KMS-11 (cell line): ENCODE results near the gene NMRK2.

Experiments
- H2AFZ ChIP-seq: fragments of 200-600 bp; sonication (generic); 2 replicates; pipeline ENCODE4 v1.6.1; 2016; ENCODE audit warnings: antibody characterized with exemption, mixed run types, low read depth
- H3K27ac ChIP-seq: fragments of 200-600 bp; sonication (generic); 2 replicates; pipeline ENCODE4 v1.6.1; 2016; ENCODE audit warnings: mild to moderate bottlenecking, mixed run types
- H3K27me3 ChIP-seq: fragments of 200-600 bp; sonication (generic); 2 replicates; pipeline ENCODE4 v1.6.1; 2017; ENCODE audit warnings: mild to moderate bottlenecking, low read depth, mixed run types, moderate library complexity; ENCODE audit not compliant: insufficient read depth
- H3K36me3 ChIP-seq: fragments of 200-600 bp; sonication (generic); 2 replicates; pipeline ENCODE4 v1.6.1; 2017; ENCODE audit warnings: mild to moderate bottlenecking, mixed run types; ENCODE audit not compliant: insufficient read depth
- H3K4me1 ChIP-seq: fragments of 200-600 bp; sonication (generic); 2 replicates; pipeline ENCODE4 v1.6.1; 2016; ENCODE audit warnings: mild to moderate bottlenecking, low read depth, mixed run types; ENCODE audit not compliant: poor library complexity, severe bottlenecking
- H3K4me2 ChIP-seq: fragments of 200-600 bp; sonication (generic); 2 replicates; pipeline ENCODE4 v1.7.0; 2016; ENCODE audit warnings: mild to moderate bottlenecking, mixed run types
- H3K4me3 ChIP-seq: fragments of 200-600 bp; sonication (generic); IDR thresholded peaks from 2 replicates; pipeline ENCODE4 v1.6.1; 2017; ENCODE audit warnings: low read depth, low read length, mixed read lengths; ENCODE audit not compliant: insufficient read depth
- H3K79me2 ChIP-seq: fragments of 200-600 bp; sonication (generic); 2 replicates; pipeline ENCODE4 v1.6.1; 2016; ENCODE audit warnings: low read depth, mixed run types; ENCODE audit not compliant: insufficient read depth
- H3K9ac ChIP-seq: fragments of 200-600 bp; sonication (generic); 2 replicates; pipeline ENCODE4 v1.6.1; 2016; ENCODE audit warnings: mild to moderate bottlenecking, mixed run types
- H4K20me1 ChIP-seq: fragments of 200-600 bp; sonication (generic); 2 replicates; pipeline ENCODE4 v1.6.1; 2016; ENCODE audit warnings: mild to moderate bottlenecking, mixed run types; ENCODE audit not compliant: insufficient read depth
- TF ChIP-seq, protein P1 (sequence below): fragments of 200-600 bp; sonication (generic); conservative IDR thresholded peaks from 2 replicates; pipeline ENCODE4 v1.6.1; 2017; ENCODE audit warnings: low read depth, mild to moderate bottlenecking, antibody characterized with exemption, low read length, moderate library complexity, mixed read lengths

The NMRK2 gene

GRCh38 chr19:3910105-3910504 lies 22.8 kb upstream of the NMRK2 start:
- Histone ChIP-seq H3K27ac (no peak overlapping the region), H3K79me2 (no peaks in the 10 kb centered on the region), H3K4me2 (no peak overlapping the region), H2AFZ (no peak overlapping the region), H3K4me1 (peaks cover 6% of the 10 kb centered on the region), H3K9ac (no peak overlapping the region), H3K4me3 (no peak overlapping the region), H3K36me3 (no peaks in the 10 kb centered on the region), H3K27me3 (peaks cover 51% of the 10 kb centered on the region), H4K20me1 (no peaks in the 10 kb centered on the region)
- TF ChIP-seq, protein P1, sequence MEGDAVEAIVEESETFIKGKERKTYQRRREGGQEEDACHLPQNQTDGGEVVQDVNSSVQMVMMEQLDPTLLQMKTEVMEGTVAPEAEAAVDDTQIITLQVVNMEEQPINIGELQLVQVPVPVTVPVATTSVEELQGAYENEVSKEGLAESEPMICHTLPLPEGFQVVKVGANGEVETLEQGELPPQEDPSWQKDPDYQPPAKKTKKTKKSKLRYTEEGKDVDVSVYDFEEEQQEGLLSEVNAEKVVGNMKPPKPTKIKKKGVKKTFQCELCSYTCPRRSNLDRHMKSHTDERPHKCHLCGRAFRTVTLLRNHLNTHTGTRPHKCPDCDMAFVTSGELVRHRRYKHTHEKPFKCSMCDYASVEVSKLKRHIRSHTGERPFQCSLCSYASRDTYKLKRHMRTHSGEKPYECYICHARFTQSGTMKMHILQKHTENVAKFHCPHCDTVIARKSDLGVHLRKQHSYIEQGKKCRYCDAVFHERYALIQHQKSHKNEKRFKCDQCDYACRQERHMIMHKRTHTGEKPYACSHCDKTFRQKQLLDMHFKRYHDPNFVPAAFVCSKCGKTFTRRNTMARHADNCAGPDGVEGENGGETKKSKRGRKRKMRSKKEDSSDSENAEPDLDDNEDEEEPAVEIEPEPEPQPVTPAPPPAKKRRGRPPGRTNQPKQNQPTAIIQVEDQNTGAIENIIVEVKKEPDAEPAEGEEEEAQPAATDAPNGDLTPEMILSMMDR, result no peak

DNA sequence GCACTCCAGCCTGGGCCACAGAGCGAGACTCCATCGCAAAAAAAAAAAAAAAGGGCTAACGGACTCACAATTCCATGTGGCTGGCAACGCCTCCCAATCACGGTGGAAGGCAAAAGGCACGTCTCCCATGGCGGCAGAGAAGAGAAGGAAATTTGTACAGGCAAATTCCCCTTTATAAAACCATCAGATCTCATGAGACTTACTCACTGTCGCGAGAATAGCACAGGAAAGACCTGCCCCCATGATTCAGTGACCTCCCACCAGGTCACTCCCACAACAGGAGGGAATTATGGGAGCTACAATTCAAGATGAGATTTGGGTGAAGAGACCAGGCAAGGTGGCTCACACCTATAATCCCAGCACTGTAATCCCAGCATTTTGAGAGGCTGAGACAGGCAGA lies 18.7 kb upstream of the NMRK2 start:
- peaks cover 53% of the 10 kb centered on the region for H3K27me3 ChIP-seq
- no peak overlapping the region for H3K4me2 ChIP-seq
- no peaks in the 10 kb centered on the region for H3K36me3 ChIP-seq
- no peaks in the 10 kb centered on the region for H4K20me1 ChIP-seq
- no peak overlapping the region for H3K4me3 ChIP-seq
- TF ChIP-seq, protein P1, result no peak
- H3K27ac ChIP-seq, result no peak overlapping the region
- H3K79me2 ChIP-seq, result no peaks in the 10 kb centered on the region
- H2AFZ ChIP-seq, result no peak overlapping the region
- no peaks in the 10 kb centered on the region for H3K4me1 ChIP-seq
- H3K9ac ChIP-seq, result no peak overlapping the region

DNA sequence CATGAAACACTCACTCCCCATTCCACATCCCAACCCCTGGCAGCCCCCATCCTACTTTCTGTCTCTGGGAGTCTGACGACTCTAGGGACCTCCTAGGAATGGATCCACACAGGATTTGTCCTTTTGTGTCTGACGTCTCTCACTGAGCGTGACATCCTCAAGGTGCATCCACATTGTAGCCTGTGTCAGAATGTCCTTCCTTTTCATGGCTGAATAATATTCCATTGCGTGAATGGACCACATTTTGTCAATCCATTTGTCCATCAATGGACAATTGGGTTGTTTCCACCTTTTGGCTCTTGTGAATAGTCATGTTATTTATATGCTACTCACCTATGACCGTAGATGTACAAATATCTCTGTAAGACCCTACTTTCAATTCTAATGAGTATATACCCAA lies 16.8 kb upstream of the NMRK2 start:
- no peaks in the 10 kb centered on the region for H3K36me3 ChIP-seq

DNA sequence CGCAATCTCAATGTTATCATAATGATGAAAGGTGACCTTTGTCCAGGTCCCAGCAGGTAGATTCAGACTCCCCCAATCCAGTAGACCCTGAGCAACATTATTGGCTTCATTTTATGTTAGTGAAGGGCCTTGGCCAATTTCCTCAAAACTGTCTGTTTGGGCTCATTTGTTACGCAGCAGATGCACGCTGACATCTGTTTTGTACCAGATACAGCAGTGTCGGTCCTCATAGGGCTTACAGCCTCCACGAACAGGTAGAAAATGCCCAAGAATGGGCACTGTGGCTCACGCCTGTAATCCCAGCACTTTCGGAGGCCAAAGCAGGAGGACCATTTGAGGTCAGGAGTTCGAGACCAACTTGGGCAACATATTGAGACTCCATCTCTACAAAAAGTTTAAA lies 13.1 kb upstream of the NMRK2 start:
- no peak overlapping the region for H3K9ac ChIP-seq
- H3K27ac ChIP-seq, result no peak overlapping the region
- no peak overlapping the region for H3K4me2 ChIP-seq
- TF ChIP-seq, protein P1, result no peak
- H3K79me2 ChIP-seq, result no peaks in the 10 kb centered on the region
- H3K27me3 ChIP-seq, result peaks cover 70% of the 10 kb centered on the region
- no peak overlapping the region for H3K4me3 ChIP-seq
- H3K4me1 ChIP-seq, result no peaks in the 10 kb centered on the region
- H3K36me3 ChIP-seq, result no peaks in the 10 kb centered on the region
- no peak overlapping the region for H2AFZ ChIP-seq
- no peaks in the 10 kb centered on the region for H4K20me1 ChIP-seq

More for the DNA sequence above, 16.8 kb upstream of the NMRK2 start:
- no peaks in the 10 kb centered on the region for H3K4me1 ChIP-seq
- H4K20me1 ChIP-seq, result no peaks in the 10 kb centered on the region
- H3K4me2 ChIP-seq, result no peak overlapping the region
- no peak overlapping the region for H3K9ac ChIP-seq
- no peak overlapping the region for H3K4me3 ChIP-seq
- H2AFZ ChIP-seq, result no peak overlapping the region
- H3K79me2 ChIP-seq, result no peaks in the 10 kb centered on the region
- H3K27me3 ChIP-seq, result peaks cover 64% of the 10 kb centered on the region
- TF ChIP-seq, protein P1, result no peak
- no peak overlapping the region for H3K27ac ChIP-seq
